ENCODE results near the gene S100Z.

The S100Z gene

DNA sequence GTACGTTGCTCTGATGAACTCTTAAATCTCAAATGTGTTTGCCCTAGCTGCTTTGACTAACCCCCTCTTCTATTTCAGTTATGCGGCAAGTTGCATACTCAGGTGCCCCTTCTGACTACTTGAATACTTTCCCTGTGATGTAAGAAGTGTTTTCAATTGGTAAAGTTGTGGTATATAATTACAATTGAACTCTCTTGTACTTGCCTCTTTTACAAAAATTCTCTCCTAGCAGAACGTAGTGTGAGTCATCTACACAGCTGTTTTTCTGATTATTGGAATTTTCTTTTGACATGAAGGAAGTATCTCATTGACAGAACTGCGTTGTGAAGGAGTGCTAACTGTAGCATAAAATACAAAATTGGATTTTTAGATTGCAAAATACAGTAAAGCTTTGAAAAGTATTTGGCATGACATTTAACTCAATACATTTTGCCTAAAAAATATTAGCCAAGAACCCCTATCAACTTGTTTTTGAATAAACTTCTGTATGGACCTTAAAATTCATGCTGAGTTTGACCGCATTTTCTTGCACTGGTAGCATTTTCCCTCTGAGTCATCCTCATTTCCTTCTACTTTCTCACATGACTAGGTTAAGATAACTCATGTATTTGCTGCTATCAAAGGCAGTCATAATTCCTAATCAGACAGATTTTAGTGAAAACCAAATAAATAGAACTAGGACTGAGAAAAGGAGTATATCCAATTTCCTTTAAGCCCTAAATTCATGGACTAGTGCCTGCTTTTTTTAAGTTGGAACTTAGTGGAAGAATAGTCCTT is 109.4 kb downstream of the S100Z start:
- TF ChIP-seq, protein P1, sequence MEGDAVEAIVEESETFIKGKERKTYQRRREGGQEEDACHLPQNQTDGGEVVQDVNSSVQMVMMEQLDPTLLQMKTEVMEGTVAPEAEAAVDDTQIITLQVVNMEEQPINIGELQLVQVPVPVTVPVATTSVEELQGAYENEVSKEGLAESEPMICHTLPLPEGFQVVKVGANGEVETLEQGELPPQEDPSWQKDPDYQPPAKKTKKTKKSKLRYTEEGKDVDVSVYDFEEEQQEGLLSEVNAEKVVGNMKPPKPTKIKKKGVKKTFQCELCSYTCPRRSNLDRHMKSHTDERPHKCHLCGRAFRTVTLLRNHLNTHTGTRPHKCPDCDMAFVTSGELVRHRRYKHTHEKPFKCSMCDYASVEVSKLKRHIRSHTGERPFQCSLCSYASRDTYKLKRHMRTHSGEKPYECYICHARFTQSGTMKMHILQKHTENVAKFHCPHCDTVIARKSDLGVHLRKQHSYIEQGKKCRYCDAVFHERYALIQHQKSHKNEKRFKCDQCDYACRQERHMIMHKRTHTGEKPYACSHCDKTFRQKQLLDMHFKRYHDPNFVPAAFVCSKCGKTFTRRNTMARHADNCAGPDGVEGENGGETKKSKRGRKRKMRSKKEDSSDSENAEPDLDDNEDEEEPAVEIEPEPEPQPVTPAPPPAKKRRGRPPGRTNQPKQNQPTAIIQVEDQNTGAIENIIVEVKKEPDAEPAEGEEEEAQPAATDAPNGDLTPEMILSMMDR (IDR thresholded peaks at IDR 0.05), result no peak

DNA sequence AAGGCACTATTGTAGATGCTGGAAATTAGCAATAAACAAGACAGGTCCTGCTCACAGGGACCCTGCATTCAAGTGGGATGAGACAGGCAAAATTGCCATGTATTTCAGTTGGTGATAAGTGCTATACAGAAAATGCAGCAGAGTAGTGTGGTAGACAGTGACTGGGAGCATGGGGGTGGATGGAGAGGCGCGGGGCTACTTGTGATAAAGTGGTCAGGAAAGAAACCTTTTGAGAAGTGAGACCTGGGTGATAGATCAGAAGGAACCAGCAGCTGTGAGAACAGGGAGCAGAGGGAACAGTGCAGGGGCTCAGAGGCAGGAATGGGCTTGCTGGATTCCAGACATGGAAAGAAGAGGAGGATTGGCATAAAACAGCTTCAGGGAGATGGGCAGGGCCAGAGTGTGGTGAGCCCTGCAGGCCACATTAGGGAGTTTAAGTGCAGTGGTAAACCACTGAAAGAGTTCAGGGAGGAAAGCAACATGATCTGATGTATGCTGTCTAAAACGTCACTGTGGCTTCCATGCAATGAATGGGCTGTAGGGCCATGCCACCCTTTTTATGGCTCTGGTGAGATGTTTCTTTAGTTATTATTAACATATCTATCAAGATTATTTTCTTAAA is 110.3 kb downstream of the S100Z start:
- TF ChIP-seq, protein P1 (IDR thresholded peaks at IDR 0.05), result no peak

DNA sequence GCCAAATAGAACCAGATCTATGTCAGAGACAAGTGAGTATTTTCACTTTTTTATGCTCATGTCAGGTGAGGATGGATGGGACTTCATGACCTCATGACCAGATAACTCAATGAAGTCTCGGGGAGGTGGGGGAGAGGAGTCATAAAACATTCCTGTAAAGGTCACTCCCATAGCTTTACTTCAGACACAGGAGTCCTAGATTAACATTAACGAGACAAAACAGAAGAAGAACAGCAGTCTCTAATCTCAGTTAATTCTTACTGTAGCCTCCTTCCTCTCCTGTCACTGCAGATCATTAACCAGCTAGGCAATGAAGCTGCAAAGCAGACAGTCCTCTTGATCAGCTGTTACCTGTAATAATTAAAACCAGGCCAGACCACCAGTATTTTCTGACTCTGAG is 114.2 kb downstream of the S100Z start:
- TF ChIP-seq, protein P1 (IDR thresholded peaks at IDR 0.05), result no peak

Measured in LNCAP (cell line).